Forelimb muscle (tissue), 1 donor: ENCODE data around the gene GMPR. TPM values are rescaled to one million over a fixed set of nuclear protein-coding genes. Genes with fewer than 3 reads are reported as not detected.
"Not testable (repeated sequence)": the region's sequence is repeated elsewhere in the genome, so short reads cannot be mapped to it uniquely, and the experiment has no call there.

Source experiments
- DNase-seq: peaks from one replicate; pipeline ENCODE4 v3.0.0-alpha.2; 2013; ENCODE audit warnings: low read depth
- polyA plus RNA-seq: library from polyadenylated mRNA; unstranded; fragments of 120-200 nt; gene quantifications from one replicate; pipeline ENCODE4 v1.2.1, GENCODE V29; 2013; ENCODE audit not compliant: insufficient read length

Gene GMPR
- polyA plus RNA-seq, 1 donor, result 66.8 TPM

GRCh38 chr6:16244869-16245451 is 6.6 kb downstream of the GMPR start:
- DNase-seq, result no peak

GRCh38 chr6:16248271-16248853 is 10.0 kb downstream of the GMPR start:
- no peak for DNase-seq

GRCh38 chr6:16249971-16250370 is 11.6 kb downstream of the GMPR start:
- DNase-seq, result no peak

GRCh38 chr6:16251706-16252105 is 13.3 kb downstream of the GMPR start:
- DNase-seq, result no peak

GRCh38 chr6:16252686-16253299 is 14.4 kb downstream of the GMPR start:
- DNase-seq, result no peak

- no peak for DNase-seq
Observed at GRCh38 chr6:16253399-16254144, 15.2 kb downstream of the GMPR start.

GRCh38 chr6:16254535-16254934 is 16.1 kb downstream of the GMPR start:
- no peak for DNase-seq

GRCh38 chr6:16256781-16257180 is 18.4 kb downstream of the GMPR start:
- DNase-seq, result no peak

- no peak for DNase-seq
Observed at GRCh38 chr6:16257999-16258708, 19.8 kb downstream of the GMPR start.

- DNase-seq, result no peak
Observed at GRCh38 chr6:16258709-16259075, 20.3 kb downstream of the GMPR start.

GRCh38 chr6:16259604-16260003 is 21.2 kb downstream of the GMPR start:
- not testable (repeated sequence) for DNase-seq

GRCh38 chr6:16260602-16261001 is 22.2 kb downstream of the GMPR start:
- DNase-seq, result not testable (repeated sequence)

- not testable (repeated sequence) for DNase-seq
Observed at GRCh38 chr6:16262773-16263172, 24.4 kb downstream of the GMPR start.

- DNase-seq, result not testable (repeated sequence)
Observed at GRCh38 chr6:16263464-16264099, 25.2 kb downstream of the GMPR start.

GRCh38 chr6:16264785-16265184 is 26.4 kb downstream of the GMPR start:
- DNase-seq, result no peak

GRCh38 chr6:16265351-16266341 is 27.3 kb downstream of the GMPR start:
- no peak for DNase-seq

GRCh38 chr6:16267428-16268263 is 29.3 kb downstream of the GMPR start:
- DNase-seq, result no peak

- DNase-seq, result not testable (repeated sequence)
Observed at GRCh38 chr6:16269442-16270070, 31.2 kb downstream of the GMPR start.
